IMR-90 (cell line): ENCODE results near the gene ZNF665. TPM values are rescaled to one million over a fixed set of nuclear protein-coding genes. Genes with fewer than 3 reads are reported as not detected.
"Not testable (repeated sequence)": the region's sequence is repeated elsewhere in the genome, so short reads cannot be mapped to it uniquely, and the experiment has no call there.

Experiments used
- ATAC-seq: fragments of 200-7000 bp; cut with Tn5 transposase; 2 replicates; pipeline ENCODE4 v1.9.1; 2020; ENCODE audit warnings: low read depth, mild to moderate bottlenecking, moderate library complexity
- BruUV-seq: library from RNA; stranded (reverse); fragments of 400-500 nt; replicated peaks from 2 replicates; lab custom pipeline; 2021; lab: Mats Ljungman, UMichigan
- CTCF ChIA-PET: fragments of 300-600 bp; formaldehyde crosslinking; extraction: SDS; loops from one replicate; lab custom pipeline; 2021; ENCODE audit warnings: antibody characterized with exemption; lab: Yijun Ruan, JAX
- POLR2A ChIA-PET: fragments of 300-600 bp; sonication (Branson Sonifier 250); formaldehyde crosslinking; loops from one replicate; lab custom pipeline; 2022; ENCODE audit warnings: antibody characterized with exemption; ENCODE audit not compliant: unreplicated experiment; lab: Charles Lee
- DNase-seq: peaks from one replicate; pipeline ENCODE4 v3.0.0; 2013
- H2AFZ ChIP-seq: replicated peaks from 2 replicates; pipeline ENCODE3; 2013; ENCODE audit warnings: low read length, mild to moderate bottlenecking; ENCODE audit not compliant: poor library complexity
- H2AK5ac ChIP-seq: 2 replicates; pipeline ENCODE4 v1.6.1; 2013; ENCODE audit warnings: low read depth, low read length, inconsistent platforms
- H2AK9ac ChIP-seq: replicated peaks from 2 replicates; pipeline ENCODE3; 2013; ENCODE audit warnings: mild to moderate bottlenecking, low read depth, low read length, moderate library complexity; ENCODE audit not compliant: poor library complexity
- H2BK120ac ChIP-seq: 2 replicates; pipeline ENCODE4 v1.6.1; 2013; ENCODE audit warnings: low read depth, low read length, inconsistent platforms
- H2BK15ac ChIP-seq: 3 replicates; pipeline ENCODE4 v1.6.1; 2013; ENCODE audit warnings: low read depth, low read length, inconsistent platforms
- H2BK20ac ChIP-seq: 2 replicates; pipeline ENCODE4 v1.6.1; 2013; ENCODE audit warnings: low read depth, mild to moderate bottlenecking, inconsistent platforms, low read length, moderate library complexity
- H2BK5ac ChIP-seq: 2 replicates; pipeline ENCODE4 v1.6.1; 2013; ENCODE audit warnings: mild to moderate bottlenecking, low read depth, low read length, inconsistent platforms; ENCODE audit not compliant: poor library complexity, severe bottlenecking
- H3K14ac ChIP-seq: replicated peaks from 2 replicates; pipeline ENCODE4 v1.6.1; 2013; ENCODE audit warnings: low read depth, low read length, inconsistent platforms
- H3K18ac ChIP-seq: 2 replicates; pipeline ENCODE4 v1.6.1; 2013; ENCODE audit warnings: low read depth, low read length, control low read depth
- H3K23ac ChIP-seq: 2 replicates; pipeline ENCODE4 v1.6.1; 2013; ENCODE audit warnings: low read depth, low read length, inconsistent platforms
- H3K27ac ChIP-seq: 2 replicates; pipeline ENCODE4 v1.5.1; 2013; ENCODE audit warnings: mild to moderate bottlenecking, control low read depth, low read length; ENCODE audit not compliant: insufficient read depth
- H3K27me3 ChIP-seq: 2 replicates; pipeline ENCODE4 v1.6.1; 2013; ENCODE audit warnings: low read length; ENCODE audit not compliant: control insufficient read depth, insufficient read depth
- H3K36me3 ChIP-seq: 2 replicates; pipeline ENCODE4 v1.6.1; 2013; ENCODE audit warnings: low read length, mixed read lengths; ENCODE audit not compliant: control insufficient read depth, insufficient read depth
- H3K4ac ChIP-seq: 2 replicates; pipeline ENCODE4 v1.6.1; 2013; ENCODE audit warnings: low read depth, low read length, inconsistent platforms
- H3K4me1 ChIP-seq: 2 replicates; pipeline ENCODE4 v1.6.1; 2013; ENCODE audit warnings: low read length, mixed read lengths; ENCODE audit not compliant: control insufficient read depth, insufficient read depth
- H3K4me2 ChIP-seq: 2 replicates; pipeline ENCODE4 v1.6.1; 2013; ENCODE audit warnings: low read depth, mild to moderate bottlenecking, control low read depth, low read length, moderate library complexity
- H3K4me3 ChIP-seq: 2 replicates; pipeline ENCODE4 v1.5.1; 2013; ENCODE audit warnings: low read depth, mild to moderate bottlenecking, control low read depth, low read length, moderate library complexity; ENCODE audit not compliant: insufficient read depth
- H3K56ac ChIP-seq: 2 replicates; pipeline ENCODE4 v1.6.1; 2013; ENCODE audit warnings: low read length, inconsistent platforms; ENCODE audit not compliant: insufficient read depth; ENCODE audit errors: extremely low read depth
- H3K79me1 ChIP-seq, 2 experiments: 2 replicates each; pipeline ENCODE4 v1.6.1; 2013; ENCODE audit warnings: low read length in 2 of 2, inconsistent platforms in 1 of 2, low read depth in 1 of 2
- H3K9ac ChIP-seq: 2 replicates; pipeline ENCODE4 v1.6.1; 2013; ENCODE audit warnings: low read depth, low read length, control low read depth
- H3K9me1 ChIP-seq: 2 replicates; pipeline ENCODE4 v1.6.1; 2013; ENCODE audit warnings: low read length, inconsistent platforms; ENCODE audit not compliant: insufficient read depth
- H3K9me3 ChIP-seq: 2 replicates; pipeline ENCODE4 v1.6.1; 2013; ENCODE audit warnings: low read length; ENCODE audit not compliant: control insufficient read depth, insufficient read depth
- H4K20me1 ChIP-seq: 2 replicates; pipeline ENCODE4 v1.6.1; 2013; ENCODE audit warnings: low read length, inconsistent platforms; ENCODE audit not compliant: insufficient read depth
- H4K5ac ChIP-seq: 2 replicates; pipeline ENCODE4 v1.6.1; 2013; ENCODE audit warnings: mild to moderate bottlenecking, low read depth, low read length, control low read depth
- H4K8ac ChIP-seq, 2 experiments: 2 replicates each; pipeline ENCODE4 v1.6.1; 2013; ENCODE audit warnings: low read depth in 2 of 2, low read length in 2 of 2, control low read depth in 1 of 2, inconsistent platforms in 1 of 2
- H4K91ac ChIP-seq: 2 replicates; pipeline ENCODE4 v1.6.1; 2013; ENCODE audit warnings: low read depth, low read length, inconsistent platforms; ENCODE audit not compliant: insufficient read depth
- WGBS, 2 experiments: methylation state at CpG; one replicate each; pipeline versions ENCODE4 v1.1.5 to v1.1.7; 2013; ENCODE audit warnings: missing lambda C conversion rate in 2 of 2; ENCODE audit not compliant: insufficient read length in 1 of 2; ENCODE audit errors: extremely low coverage in 2 of 2; 5-methylcytosine and 5-hydroxymethylcytosine counted together
- dilution Hi-C: fragments of 300-500 bp; cut with HindIII; formaldehyde crosslinking; loops from one replicate; pipeline ENCODE4 v1.14.3; 2018; ENCODE audit warnings: low sequenced_read_pairs; ENCODE audit not compliant: unreplicated experiment
- in situ Hi-C: fragments of 300-500 bp; cut with MboI; formaldehyde crosslinking; loops from 3 replicates; pipeline ENCODE4 v1.14.3; 2019; ENCODE audit warnings: low sequenced_read_pairs, inconsistent platforms, mixed read lengths
- intact Hi-C: fragments of 100-400 bp; cut with micrococcal nuclease; formaldehyde crosslinking; loops from 2 replicates; pipeline ENCODE4 v1.10.0; 2022
- polyA plus RNA-seq, 3 experiments: library from polyadenylated mRNA; depleted of rRNA; stranded (reverse); fragments of >200 nt; gene quantifications; 2 replicates each; pipeline ENCODE4 v1.2.3, GENCODE V29; 2012; ENCODE audit warnings: low replicate concordance in 1 of 3
- total RNA-seq: library from RNA; depleted of rRNA; stranded (reverse); fragments of >200 nt; gene quantifications from 2 replicates; pipeline ENCODE4 v1.2.3, GENCODE V29; 2012

The ZNF665 gene
- total and polyA plus RNA-seq, 2 of the 4 experiments (the other 2 are of a cell fraction) = 2.0 to 3.0 TPM

- BruUV-seq, H2BK15ac ChIP-seq, H3K4me3 ChIP-seq, H3K4me2 ChIP-seq, H3K27me3 ChIP-seq, H3K18ac ChIP-seq, H3K9me3 ChIP-seq, H4K5ac ChIP-seq, H3K14ac ChIP-seq, H2BK120ac ChIP-seq, H3K79me1 ChIP-seq, CTCF ChIA-PET, H3K9me1 ChIP-seq, H3K27ac ChIP-seq, H4K8ac ChIP-seq, H2AK9ac ChIP-seq, H3K56ac ChIP-seq, H2BK5ac ChIP-seq, H3K4ac ChIP-seq, H2AFZ ChIP-seq, ATAC-seq, DNase-seq, H2BK20ac ChIP-seq, in situ Hi-C loops, H2AK5ac ChIP-seq, dilution Hi-C loops, H4K91ac ChIP-seq, H3K9ac ChIP-seq, POLR2A ChIA-PET, H4K20me1 ChIP-seq, H3K23ac ChIP-seq: not testable (repeated sequence)
- Histone ChIP-seq H3K4me1 (peaks cover 10% of the 10 kb centered on the region), H3K36me3 (peaks cover 11% of the 10 kb centered on the region)
- no CpG with 5 or more reads among the region's 19 CpGs for WGBS, 2 experiments
- intact Hi-C loops = loop anchor here (10.0 kb wide), 1 partner anchor 221 kb away; the partner anchor contains the start of gene ZNF816
Measured at GRCh38 chr19:53185155-53185882, 7.8 kb downstream of the ZNF665 start.
